GM19025 (cell line): Measurements from ENCODE around the gene CMC1.

ENCODE experiments used
- ATAC-seq: cut with Tn5 transposase; IDR thresholded peaks from one replicate; pipeline ENCODE4 v1.9.1; 2021; ENCODE audit warnings: mild to moderate bottlenecking, low read depth, moderate library complexity; ENCODE audit not compliant: unreplicated experiment

CMC1 gene

DNA sequence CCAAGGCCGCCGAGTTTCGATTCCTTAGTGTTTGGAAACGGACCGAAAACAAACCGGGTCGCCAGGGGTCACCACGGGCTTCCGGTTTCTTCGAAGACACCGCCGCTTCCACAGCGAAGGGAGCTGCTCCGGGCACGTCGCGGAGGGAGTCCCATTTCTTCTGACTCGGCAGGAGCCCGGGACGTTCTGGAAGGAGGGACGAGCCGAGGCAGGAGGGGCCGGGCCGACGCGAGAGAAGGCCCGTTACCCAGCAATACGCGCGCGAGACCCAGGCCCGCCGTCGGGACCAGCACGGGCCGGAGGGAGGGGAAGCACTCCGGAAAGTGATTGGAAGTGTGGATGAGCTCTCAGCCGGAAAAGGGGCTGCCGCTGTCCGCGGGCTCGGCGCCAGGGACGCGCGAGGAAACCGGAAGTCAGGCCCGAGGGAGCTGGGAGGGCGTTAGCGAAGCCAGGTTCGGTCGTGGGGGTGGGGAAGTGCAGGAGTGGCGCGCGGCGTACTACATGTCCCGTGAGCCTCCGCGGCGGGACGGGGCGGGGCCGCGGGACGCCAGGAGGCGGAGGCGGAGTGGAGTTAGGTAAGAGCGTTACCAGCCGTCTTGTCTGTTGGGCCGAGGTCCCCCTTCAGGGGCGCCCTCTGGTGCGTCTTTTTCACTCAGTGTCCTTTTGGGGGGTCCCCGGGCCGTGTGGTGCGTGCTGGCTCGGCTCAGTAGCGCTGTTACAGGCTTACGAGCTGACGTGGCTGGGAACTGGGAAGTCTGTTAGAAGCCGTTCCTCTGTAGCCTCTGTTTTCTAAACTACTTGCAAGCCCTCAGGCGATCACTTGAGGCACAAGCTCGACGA, 107.4 kb downstream of the CMC1 start, which contains the start of the genes AZI2 and ZCWPW2:
TSS of gene AZI2 (minus strand) at position 196 of the 840 bp plus-strand sequence. CDS start 8,207 bp downstream, outside the sequence.
TSS of gene ZCWPW2 (plus strand) at position 93 of the 840 bp plus-strand sequence. CDS start 64,348 bp downstream, outside the sequence.
- ATAC-seq = peak; percentile 87

DNA sequence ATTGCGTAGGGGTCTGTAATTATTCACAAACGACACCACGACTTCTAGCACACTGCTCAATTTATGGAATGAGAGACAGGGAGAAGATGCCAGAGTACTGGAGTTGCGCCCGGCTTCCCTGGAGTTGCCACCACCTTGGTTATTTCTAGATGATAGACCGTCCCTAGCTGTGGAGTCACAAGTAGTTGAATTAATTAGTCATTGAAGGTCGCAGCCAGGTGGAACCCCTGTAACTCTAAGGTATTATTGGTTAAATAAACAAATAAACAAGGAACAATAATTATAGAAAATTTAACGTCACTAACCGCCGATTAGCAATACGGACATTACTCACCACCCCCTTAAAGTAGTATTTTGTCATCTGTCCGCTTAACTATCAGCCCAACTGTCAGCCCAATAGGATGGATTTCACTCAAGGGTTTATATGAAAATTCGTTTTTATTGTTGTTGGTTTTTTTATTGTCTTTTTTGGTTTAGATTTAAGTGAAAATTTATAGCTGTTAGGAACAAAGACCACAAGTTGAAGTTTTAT, 108.1 kb downstream of the CMC1 start:
- no peak for ATAC-seq
